ENCODE data around the gene LRRK2. TPM values are rescaled to one million over a fixed set of nuclear protein-coding genes. Genes with fewer than 3 reads are reported as not detected.

LRRK2 gene
- polyA plus RNA-seq (ENCODE audit: insufficient read length in 12 of 12), result 10 to 100 TPM in 1 of 12 donors, 1 to 10 TPM in 10, not detected in 1; 3.6 to 10.5 (median 5.4) TPM
- long read RNA-seq, donor 1, result 0 reads
- long read RNA-seq, donor 2, result 0 reads
- long read RNA-seq, donor 3, result 0 reads
- long read RNA-seq, donor 4, result 0 reads
- long read RNA-seq, donor 5, result 0 reads
- long read RNA-seq, donor 6, result 0 reads
- long read RNA-seq, donor 7, result 0 reads
- long read RNA-seq, donor 8, result 0 reads
- long read RNA-seq, donor 9, result 0 reads
- long read RNA-seq, donor 10, result 0 reads
- long read RNA-seq, donor 11, result 0 reads

DNA sequence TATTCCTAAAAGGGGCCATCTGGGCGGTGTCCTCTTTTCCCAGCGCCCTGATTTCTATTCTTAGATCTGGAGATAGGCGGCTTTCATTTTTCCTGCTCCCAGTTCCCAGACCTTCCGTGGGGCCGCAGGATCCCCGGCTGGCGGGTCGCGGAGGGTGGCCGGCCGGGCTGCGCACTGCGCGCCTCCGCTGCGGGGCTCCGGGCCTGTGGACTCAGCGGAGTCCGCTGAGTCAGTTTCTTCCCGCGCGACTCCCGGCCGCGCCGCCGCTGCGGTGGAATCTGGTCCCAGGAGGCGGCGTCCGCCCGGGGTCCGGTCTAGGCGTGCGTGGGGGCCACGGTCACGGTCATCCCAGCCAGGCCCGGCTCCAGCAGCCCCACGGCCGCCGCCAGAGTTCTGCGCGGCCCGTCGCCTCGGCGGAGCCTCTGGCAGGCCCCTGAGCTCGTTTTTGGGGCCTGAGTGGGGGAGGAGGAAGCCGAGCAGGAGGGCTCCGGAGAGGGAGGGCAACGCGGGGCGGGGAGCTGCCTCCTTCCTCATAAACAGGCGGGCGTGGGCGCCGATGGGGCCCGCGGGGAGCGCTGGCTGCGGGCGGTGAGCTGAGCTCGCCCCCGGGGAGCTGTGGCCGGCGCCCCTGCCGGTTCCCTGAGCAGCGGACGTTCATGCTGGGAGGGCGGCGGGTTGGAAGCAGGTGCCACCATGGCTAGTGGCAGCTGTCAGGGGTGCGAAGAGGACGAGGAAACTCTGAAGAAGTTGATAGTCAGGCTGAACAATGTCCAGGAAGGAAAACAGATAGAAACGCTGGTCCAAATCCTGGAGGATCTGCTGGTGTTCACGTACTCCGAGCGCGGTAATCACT, at the start of gene LRRK2:
LRRK2 (plus strand) TSS at position 559 of the 853 bp plus-strand sequence; CDS start at position 694, 135 bp downstream.
- peak; percentile 75 for DNase-seq

DNA sequence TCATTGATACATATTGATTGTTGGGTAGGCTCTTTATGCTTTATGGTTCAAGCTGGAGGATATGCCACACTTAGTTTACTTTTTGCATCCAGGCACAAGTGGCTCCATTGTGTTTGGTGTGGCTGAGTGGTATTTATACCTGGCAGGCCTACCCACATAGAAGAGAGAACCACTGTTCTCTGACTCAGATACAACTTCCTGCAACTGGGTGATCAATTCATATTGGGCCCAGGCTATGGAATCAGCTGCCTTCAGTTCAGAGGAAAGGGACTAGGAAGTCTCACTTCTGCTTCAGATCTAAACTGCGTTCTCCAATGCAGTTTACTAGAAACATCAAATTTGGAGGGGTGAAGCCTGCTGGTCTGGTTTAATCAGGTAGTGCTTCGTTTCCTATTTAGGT, 49.8 kb upstream of the LRRK2 start:
- DNase-seq, result no peak

GRCh38 chr12:40175489-40175888, 49.3 kb upstream of the LRRK2 start:
- DNase-seq, result no peak

- DNase-seq, result no peak
These were observed 46.1 kb upstream of the LRRK2 start for GRCh38 chr12:40178701-40179100.

DNA sequence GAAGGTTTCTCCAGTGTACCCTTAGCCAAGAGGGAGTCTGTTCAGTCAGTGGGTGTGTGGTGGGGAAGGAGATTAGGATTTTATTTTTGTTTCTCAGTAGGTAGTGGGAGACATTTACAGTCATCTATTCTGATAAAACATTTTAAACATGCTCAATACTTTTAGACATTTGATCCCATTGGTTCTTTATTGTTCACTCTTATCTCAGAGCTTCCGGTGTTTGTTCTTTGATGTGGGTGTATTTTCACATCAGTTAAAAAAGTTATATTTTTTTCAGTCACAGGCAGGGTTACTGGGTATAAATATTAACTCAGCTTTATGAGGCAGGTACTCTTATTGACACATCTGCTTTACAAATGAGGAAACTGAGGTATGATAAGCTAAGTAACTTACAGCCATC, 43.3 kb upstream of the LRRK2 start:
- DNase-seq, result no peak

DNA sequence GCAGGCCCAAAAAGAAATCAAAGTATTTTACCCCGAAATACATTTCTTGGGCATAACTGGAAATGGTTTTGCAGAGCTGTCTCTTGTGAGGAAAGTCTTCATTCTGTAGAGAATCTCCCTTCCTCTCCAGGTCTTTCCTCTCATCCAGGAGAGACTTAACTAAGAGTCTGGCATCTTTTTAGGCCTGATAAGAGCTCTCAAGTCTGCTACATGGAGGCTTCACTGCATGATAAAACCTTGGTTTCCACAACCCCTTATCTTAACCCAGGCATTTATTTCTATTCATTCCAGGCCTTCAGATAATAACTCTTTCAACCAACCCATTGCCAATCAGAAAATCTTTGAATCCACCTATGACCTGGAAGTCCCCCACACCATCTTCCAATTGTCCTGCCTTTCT, 41.1 kb upstream of the LRRK2 start:
- no peak for DNase-seq

GRCh38 chr12:40184493-40185302, 40.1 kb upstream of the LRRK2 start:
- DNase-seq, result no peak

DNA sequence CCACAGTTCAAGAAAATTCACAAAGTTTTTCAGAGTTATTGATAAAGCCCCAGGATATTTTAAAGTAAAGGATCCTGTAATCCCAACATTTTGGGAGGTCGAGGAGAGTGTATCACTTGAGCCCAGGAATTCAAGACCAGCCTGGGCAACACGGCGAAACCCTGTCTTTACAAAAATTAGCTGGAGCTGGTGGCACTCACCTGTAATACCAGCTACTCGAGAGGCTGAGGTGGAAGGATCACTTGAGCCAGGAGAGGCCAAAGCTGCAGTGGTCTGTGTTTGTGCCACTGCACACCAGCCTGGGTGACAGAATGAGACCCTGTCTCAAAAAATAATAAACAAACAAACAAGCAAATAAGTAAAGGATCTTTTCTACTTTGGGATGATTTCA, 39.5 kb upstream of the LRRK2 start:
- no peak for DNase-seq

DNA sequence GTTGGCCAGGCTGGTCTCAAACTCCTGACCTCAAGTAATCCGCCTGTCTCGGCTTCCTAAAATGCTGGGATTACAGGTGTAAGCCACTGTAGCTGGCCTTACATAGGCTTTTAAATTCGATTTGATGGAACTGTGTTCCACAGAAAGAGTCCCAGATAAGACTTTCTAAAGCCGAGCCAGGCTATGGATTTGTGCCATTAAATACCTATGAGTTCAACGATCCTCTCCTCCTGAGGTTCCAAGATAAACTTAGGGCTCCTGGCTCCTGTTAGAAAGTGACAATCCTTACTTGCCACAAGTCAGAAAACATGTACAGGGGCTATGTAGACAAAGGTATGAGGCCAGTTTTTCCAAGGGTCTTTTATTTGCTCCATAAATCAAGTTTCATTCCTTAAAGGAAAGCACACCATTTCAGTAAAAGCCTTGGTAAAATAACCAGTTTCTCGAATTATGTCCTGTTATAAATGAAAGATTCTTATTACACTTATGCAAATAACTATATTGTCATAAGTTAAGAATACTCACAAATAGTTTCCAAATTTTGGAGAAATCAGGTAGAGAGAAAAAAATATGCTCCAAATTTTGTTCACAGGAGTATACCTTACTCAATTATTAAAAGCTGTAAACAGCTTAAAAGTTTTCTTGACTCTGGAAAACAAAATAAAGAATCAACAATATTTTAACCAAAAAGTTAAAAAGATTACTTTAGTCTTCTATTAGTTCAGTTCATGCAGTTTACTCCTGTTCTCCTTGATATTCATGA, 36.1 kb upstream of the LRRK2 start:
- DNase-seq, result no peak

DNA sequence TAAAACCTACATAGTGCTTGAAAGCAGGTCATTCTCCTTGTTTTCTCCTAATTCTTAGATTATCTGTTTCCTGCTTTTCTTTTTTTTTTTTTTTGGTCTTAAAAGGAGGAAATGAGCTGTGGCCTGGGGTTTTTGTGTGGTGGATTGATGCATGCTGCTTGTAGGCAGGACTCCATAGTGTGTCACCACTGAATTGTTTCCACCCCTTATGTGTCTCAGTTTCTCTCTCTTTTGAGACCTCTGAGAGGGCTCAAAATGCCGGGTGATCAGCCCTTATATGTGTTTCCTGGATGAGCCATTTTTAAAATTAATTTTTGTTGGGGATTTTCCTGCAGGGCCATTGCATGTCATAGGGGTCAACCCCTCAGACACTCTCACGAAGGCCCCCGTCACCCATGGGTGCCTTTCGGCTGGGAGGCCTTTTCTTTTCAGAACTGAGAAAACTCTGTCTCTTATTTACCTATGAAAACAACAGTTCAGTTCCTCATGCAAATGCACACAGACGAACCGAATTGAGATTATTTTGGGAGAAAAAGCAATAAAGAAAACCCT, 32.0 kb upstream of the LRRK2 start:
- no peak for DNase-seq

DNA sequence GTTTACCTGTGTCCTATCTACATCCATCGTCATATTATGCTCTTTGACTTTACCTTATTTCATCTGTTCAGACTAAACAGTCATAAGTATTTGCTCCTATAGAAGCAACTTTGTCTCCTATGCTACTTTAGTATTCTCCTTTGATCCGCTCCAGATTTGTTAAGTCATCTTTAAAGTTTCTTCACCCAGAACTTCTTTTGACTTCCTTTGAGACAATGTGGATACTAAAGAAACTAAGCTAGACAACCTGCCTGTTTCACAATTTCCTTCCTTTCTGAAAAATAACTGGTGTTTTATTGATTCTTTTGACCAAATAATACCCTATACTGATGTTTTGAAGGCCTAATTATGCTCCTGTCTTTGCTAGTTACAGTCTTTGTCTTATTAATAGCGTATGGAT, 30.0 kb upstream of the LRRK2 start:
- no peak for DNase-seq

DNA sequence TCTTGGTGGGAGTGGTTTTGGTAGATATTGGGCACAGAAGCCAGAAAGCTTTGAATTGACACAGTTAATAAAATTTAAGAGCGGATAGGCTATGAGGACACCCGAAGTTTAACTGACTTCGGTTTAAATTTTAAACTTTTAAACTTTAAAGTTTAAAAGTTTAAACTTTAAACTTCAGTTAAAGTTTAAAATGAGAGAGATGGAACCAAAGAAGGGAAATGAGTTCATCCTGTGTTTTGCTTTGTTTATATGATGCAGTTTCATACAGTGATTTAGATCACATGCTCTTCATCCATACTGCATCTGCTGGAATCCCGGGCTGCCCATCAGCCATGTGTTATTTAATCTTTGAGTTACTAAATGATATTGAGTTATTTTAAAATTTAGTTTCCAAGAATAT, 27.2 kb upstream of the LRRK2 start:
- no peak for DNase-seq

GRCh38 chr12:40198601-40199000, 26.2 kb upstream of the LRRK2 start:
- DNase-seq, result no peak

DNA sequence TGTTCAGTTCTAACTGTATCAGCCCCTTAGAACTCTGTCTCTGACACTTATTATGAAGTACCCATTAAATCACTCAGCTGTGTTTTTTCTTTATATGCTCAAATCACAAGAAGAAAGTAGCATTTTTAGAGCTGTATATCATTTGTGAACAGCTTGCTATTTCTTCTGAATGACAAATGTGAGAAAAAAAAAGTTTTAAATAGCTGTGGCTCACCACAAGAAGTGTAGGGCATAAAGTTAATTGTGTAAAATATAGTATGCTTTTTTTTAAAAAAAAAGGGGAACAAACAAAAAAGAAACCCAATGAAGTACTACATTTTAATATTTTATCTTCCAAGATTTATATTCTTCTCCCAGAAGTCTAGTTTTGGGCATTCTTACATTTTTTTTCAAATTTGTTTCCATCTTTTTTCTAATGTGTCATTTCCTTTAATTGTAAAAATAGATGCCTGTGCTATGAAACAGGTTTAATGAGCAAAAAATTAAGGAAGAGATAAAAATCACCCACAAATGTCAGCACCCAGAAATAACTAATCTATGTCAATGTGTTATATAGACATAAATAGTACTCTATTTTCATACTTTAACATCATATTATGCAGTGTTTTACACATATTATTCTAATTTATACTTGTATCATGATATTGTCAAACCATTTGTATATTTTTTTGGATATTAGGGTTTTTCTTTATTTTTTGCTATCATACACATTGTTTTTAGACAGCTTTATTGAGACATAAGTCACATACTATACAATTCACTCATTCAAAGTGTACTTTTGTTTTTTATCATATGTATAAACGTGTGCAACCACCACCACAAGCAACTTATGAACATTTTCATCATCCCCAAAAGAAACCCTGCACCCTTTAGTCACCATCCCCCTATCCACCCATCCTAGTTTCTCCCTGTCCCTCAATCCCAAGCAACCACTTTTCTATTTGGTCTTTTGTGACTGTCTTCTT, 22.4 kb upstream of the LRRK2 start:
- no peak for DNase-seq

DNA sequence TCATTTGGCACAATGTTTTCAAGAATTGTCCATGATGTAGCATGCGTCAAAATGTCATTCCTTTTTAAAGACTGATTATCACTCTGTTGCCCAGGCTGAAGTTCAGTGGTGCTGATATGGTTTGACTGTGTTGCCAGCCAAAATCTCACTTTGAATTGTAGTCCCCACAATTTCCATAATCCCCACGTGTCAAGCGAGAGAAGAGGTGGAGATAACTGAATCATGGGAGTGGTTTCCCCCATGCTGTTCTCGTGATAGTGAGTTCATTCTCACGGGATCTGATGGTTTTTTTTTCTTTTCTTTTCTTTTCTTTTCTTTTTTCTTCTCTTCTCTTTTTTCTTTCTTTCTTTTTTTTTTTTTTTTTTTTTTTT, 21.8 kb upstream of the LRRK2 start:
- no peak for DNase-seq

DNA sequence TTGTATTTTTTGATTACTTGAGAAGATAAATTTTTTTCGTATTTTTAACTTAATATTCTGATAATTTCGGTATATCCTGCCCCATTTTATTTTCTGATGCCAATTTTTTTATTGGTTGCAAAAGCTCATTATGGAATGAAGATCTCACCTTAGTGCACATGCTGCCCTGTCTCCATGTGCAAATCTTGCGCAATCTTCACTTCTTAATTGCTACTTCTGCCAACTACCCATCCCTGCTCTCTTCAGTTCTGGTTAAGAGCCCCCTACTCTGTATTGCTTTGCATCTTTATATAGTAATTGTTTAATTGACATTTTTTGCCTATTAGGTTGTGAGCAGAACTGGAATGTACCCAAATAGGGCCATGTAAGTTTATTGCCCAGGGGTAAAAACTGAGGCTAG, 20.5 kb upstream of the LRRK2 start:
- no peak for DNase-seq

GRCh38 chr12:40207551-40207950, 17.2 kb upstream of the LRRK2 start:
- no peak for DNase-seq

DNA sequence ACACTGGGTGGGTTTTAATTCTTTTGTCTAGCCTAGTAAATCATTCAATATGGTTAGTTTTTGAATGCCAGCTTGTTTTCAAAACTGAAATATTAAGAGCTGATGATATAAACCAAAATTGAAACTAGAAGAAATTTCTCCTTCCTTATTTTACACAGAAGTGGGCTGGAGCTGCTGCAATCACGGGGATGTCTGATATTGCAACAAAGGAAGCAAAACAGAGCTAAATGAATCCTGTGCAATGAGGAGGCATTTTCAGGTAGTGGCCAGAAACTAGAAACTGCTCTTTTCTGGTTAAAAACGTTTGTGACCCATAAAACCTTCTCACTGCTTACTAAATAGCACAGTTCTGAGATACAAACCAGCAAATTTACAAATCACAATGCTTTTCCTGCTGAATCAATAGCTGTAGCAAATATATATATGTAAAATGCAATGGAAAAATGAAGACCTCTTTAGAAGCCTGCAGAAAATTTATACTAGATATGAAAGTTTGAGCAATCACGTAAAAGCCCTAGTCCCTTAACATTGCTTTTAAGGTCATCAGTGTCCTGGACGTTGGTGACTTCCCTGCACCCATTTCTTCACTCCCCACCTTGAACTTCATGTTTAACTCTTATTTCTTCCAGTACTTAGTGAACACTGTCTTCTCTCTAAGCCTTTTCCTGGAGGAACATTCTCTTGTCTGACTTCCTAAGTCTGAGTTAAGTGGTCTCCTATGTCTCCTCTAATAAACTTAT, 15.9 kb upstream of the LRRK2 start:
- DNase-seq, result peak; percentile 14

GRCh38 chr12:40209886-40210285, 14.9 kb upstream of the LRRK2 start:
- DNase-seq, result no peak
